Stimulated activated CD8-positive, alpha-beta memory T cell treated with anti-CD3 and anti-CD28 coated beads, Interleukin-2, amount 100 ng/mL, for 1 hour (primary cell): ENCODE results near the gene CDH10.

Source experiments
- DNase-seq, 2 donors: peaks; one replicate each; pipeline ENCODE4 v3.0.0-alpha.2; 2020; ENCODE audit warnings: low read depth in 2 of 2

The CDH10 gene

GRCh38 chr5:24487368-24488229 is 157.2 kb downstream of the CDH10 start:
- no peak for DNase-seq

DNA sequence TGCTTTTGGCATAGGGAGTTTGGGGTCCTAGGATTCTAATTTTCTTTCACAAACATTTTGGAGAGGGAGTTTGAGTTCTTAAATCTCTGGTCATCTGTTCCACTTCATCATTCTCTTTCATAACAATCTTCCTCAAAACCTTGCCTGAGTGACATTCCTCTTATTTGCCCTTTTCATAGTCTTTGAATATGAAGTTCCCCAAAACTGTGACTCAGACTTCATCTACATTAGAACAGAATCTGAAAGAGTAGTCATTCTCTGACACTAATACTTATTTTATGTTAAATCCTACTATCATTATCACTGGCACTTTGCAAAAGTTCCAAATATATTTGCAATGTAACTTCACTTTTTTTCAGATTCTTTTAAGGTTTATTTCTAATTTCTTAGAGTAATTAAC is 163.8 kb downstream of the CDH10 start:
- DNase-seq: no peak

DNA sequence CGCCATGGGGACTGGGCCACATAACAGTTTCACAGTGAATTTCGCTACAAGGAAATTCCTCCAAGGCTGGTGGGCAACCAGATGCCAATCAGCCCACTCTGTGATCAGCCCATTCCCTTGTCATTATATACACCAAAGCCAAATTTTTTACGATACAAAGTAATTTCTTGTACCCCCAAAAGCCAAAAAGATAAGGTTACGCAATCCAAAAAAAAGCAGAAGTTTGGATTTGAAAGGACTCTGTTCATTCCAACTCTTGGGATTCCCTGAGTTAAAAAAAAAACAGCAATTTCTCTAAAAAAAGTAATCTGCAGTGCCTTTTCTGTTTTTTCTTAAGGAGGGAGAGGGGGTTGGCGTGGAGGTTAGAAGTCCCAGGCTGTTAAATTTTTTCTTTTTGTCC is 166.8 kb downstream of the CDH10 start:
- no peak for DNase-seq

- no peak for DNase-seq
These were observed 169.7 kb downstream of the CDH10 start for GRCh38 chr5:24475101-24475500.

- no peak for DNase-seq
These were observed 170.1 kb downstream of the CDH10 start for GRCh38 chr5:24474685-24475084.

DNA sequence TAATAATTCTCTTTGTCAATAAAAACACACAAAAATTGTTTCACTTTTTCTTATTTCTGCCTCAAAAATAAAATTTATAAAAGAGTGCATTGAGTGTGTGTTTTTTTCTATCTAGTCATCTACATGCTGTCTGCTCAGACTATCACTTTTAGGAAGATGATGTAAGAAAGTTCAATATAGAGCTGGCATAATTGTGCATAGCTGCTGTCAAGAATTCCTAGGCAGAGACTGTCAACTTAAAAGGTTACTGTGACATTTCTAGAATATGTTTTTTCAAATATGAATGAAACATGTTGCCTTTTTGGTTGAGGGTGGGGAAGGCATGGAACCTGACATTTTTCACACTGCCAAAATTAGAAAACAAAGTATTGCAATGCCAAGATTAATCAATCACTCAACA is 172.3 kb downstream of the CDH10 start:
- no peak for DNase-seq

- DNase-seq: no peak
These were observed 200.4 kb downstream of the CDH10 start for GRCh38 chr5:24444414-24444813.

- no peak for DNase-seq
These were observed 205.3 kb downstream of the CDH10 start for GRCh38 chr5:24439465-24439864.
